H1 (cell line): ENCODE results near the gene RIPOR2. TPM values are rescaled to one million over a fixed set of nuclear protein-coding genes. Genes with fewer than 3 reads are reported as not detected.
A peak's percentile ranks its signal among the peaks of the same experiment; 100 is the strongest.

Experiments
- CTCF ChIA-PET: fragments of 300-600 bp; sonication (Branson Sonifier 250); formaldehyde crosslinking; loops from one replicate; lab custom pipeline; 2021; ENCODE audit not compliant: partially characterized antibody; lab: Charles Lee
- POLR2A ChIA-PET: fragments of 300-600 bp; sonication (Branson Sonifier 250); formaldehyde crosslinking; loops from one replicate; lab custom pipeline; 2021; ENCODE audit warnings: inconsistent platforms; ENCODE audit not compliant: partially characterized antibody; lab: Charles Lee
- DNase-seq, 2 experiments: peaks; one replicate each; pipeline versions ENCODE4 v3.0.0 to v3.0.0-alpha.2; 2010 to 2022; ENCODE audit warnings: low spot score in 2 of 2, low read depth in 1 of 2, mixed read lengths in 1 of 2
- FAIRE-seq: peaks from 2 replicates; lab custom pipeline; 2011; peaks lifted over from hg19 to GRCh38; lab: Jason Lieb, UNC
- H2AFZ ChIP-seq: 2 replicates; pipeline ENCODE4 v1.8.1; 2012; ENCODE audit warnings: low read length, inconsistent platforms
- H2AK5ac ChIP-seq: 2 replicates; pipeline ENCODE4 v1.6.1; 2013; ENCODE audit warnings: low read depth, low read length
- H2BK120ac ChIP-seq: replicated peaks from 2 replicates; pipeline ENCODE3; 2013; ENCODE audit warnings: low read depth, low read length, inconsistent platforms
- H2BK12ac ChIP-seq: 2 replicates; pipeline ENCODE4 v1.6.1; 2013; ENCODE audit warnings: low read depth, low read length
- H2BK15ac ChIP-seq: 2 replicates; pipeline ENCODE4 v1.6.1; 2013; ENCODE audit warnings: low read length
- H2BK20ac ChIP-seq: 2 replicates; pipeline ENCODE4 v1.6.1; 2013; ENCODE audit warnings: low read length
- H2BK5ac ChIP-seq: 2 replicates; pipeline ENCODE4 v1.6.1; 2013; ENCODE audit warnings: low read depth, low read length
- H3K14ac ChIP-seq: 2 replicates; pipeline ENCODE4 v1.6.1; 2013; ENCODE audit warnings: inconsistent platforms; ENCODE audit not compliant: insufficient read length
- H3K18ac ChIP-seq: 2 replicates; pipeline ENCODE4 v1.6.1; 2013; ENCODE audit warnings: low read length; ENCODE audit errors: extremely low read depth
- H3K23ac ChIP-seq: 2 replicates; pipeline ENCODE4 v1.6.1; 2013; ENCODE audit warnings: inconsistent platforms; ENCODE audit not compliant: insufficient read length
- H3K23me2 ChIP-seq: 2 replicates; pipeline ENCODE4 v1.6.1; 2013; ENCODE audit warnings: low read depth, low read length
- H3K27ac ChIP-seq: 2 replicates; pipeline ENCODE4 v1.6.1; 2011; ENCODE audit warnings: low read depth, low read length, inconsistent platforms
- H3K27me3 ChIP-seq, 4 experiments: replicated peaks in 1 of 4; 1 replicate in 1 of 4; 2 replicates in 3 of 4; pipeline versions ENCODE4 v1.6.1 to v1.8.1; 2011 to 2013; ENCODE audit warnings: low read length in 3 of 4, mild to moderate bottlenecking in 3 of 4, inconsistent platforms in 2 of 4, mixed read lengths in 2 of 4, moderate library complexity in 1 of 4; ENCODE audit not compliant: control insufficient read depth in 3 of 4, insufficient read depth in 3 of 4; ENCODE audit errors: extremely low read depth in 1 of 4
- H3K36me3 ChIP-seq, 4 experiments: 2 replicates each; pipeline versions ENCODE4 v1.6.1 to v1.8.1; 2011 to 2013; ENCODE audit warnings: mild to moderate bottlenecking in 4 of 4, low read length in 3 of 4, moderate library complexity in 2 of 4, control low read depth in 1 of 4, inconsistent platforms in 1 of 4; ENCODE audit not compliant: insufficient read depth in 4 of 4, control insufficient read depth in 2 of 4
- H3K4ac ChIP-seq: replicated peaks from 2 replicates; pipeline ENCODE3; 2013; ENCODE audit warnings: low read length, low read depth, mixed read lengths, inconsistent platforms; ENCODE audit not compliant: insufficient read length
- H3K4me1 ChIP-seq, 4 experiments: replicated peaks in 1 of 4; 1 replicate in 1 of 4; 2 replicates in 3 of 4; pipeline versions ENCODE4 v1.6.1 to v1.8.1; 2011 to 2013; ENCODE audit warnings: low read length in 3 of 4, inconsistent platforms in 2 of 4, mixed read lengths in 1 of 4; ENCODE audit not compliant: insufficient read depth in 4 of 4, control insufficient read depth in 3 of 4
- H3K4me2 ChIP-seq, 2 experiments: 2 replicates each; pipeline versions ENCODE4 v1.6.1 to v1.8.1; 2011 to 2013; ENCODE audit warnings: low read depth in 2 of 2, low read length in 2 of 2, control low read depth in 1 of 2, inconsistent platforms in 1 of 2, mild to moderate bottlenecking in 1 of 2; ENCODE audit not compliant: insufficient read depth in 1 of 2
- H3K4me3 ChIP-seq, 4 experiments: fragments of 200-600, 300-600 bp in 1 of 4; sonication (generic), shearing (Covaris generic), sonication (Bioruptor Twin) in 1 of 4; 2 replicates each; pipeline versions ENCODE4 v1.5.1 to v1.8.1; 2011 to 2016; ENCODE audit warnings: low read length in 4 of 4, low read depth in 3 of 4, control low read depth in 2 of 4, inconsistent platforms in 2 of 4, mild to moderate bottlenecking in 2 of 4, mixed read lengths in 1 of 4, moderate library complexity in 1 of 4; ENCODE audit not compliant: insufficient read depth in 2 of 4; ENCODE audit errors: extremely low read depth in 1 of 4
- H3K56ac ChIP-seq: replicated peaks from 2 replicates; pipeline ENCODE3; 2013; ENCODE audit warnings: low read depth, mild to moderate bottlenecking, mixed read lengths, low read length, inconsistent platforms; ENCODE audit not compliant: insufficient read length
- H3K79me1 ChIP-seq: 2 replicates; pipeline ENCODE4 v1.6.1; 2013; ENCODE audit warnings: low read depth, low read length, control low read depth
- H3K79me2 ChIP-seq, 2 experiments: 2 replicates each; pipeline versions ENCODE4 v1.6.1 to v1.8.1; 2012 to 2013; ENCODE audit warnings: low read length in 2 of 2, mild to moderate bottlenecking in 2 of 2, inconsistent platforms in 1 of 2; ENCODE audit not compliant: insufficient read depth in 2 of 2, control insufficient read depth in 1 of 2
- H3K9ac ChIP-seq, 4 experiments: replicated peaks in 1 of 4; 1 replicate in 1 of 4; 2 replicates in 3 of 4; pipeline versions ENCODE4 v1.6.1 to v1.8.1; 2011 to 2013; ENCODE audit warnings: low read depth in 3 of 4, low read length in 3 of 4, control low read depth in 2 of 4, mild to moderate bottlenecking in 2 of 4, moderate library complexity in 2 of 4, inconsistent platforms in 1 of 4; ENCODE audit errors: extremely low read depth in 1 of 4
- H3K9me3 ChIP-seq, 2 experiments: 2 replicates each; pipeline versions ENCODE4 v1.6.1 to v1.8.1; 2012 to 2013; ENCODE audit warnings: mild to moderate bottlenecking in 2 of 2, moderate library complexity in 2 of 2, control low read depth in 1 of 2, inconsistent platforms in 1 of 2, low read depth in 1 of 2, low read length in 1 of 2, mixed read lengths in 1 of 2; ENCODE audit not compliant: insufficient read depth in 2 of 2
- H4K20me1 ChIP-seq, 2 experiments: replicated peaks in 1 of 2; 2 replicates each; pipeline versions ENCODE3 to v1.8.1; 2011 to 2013; ENCODE audit warnings: inconsistent platforms in 2 of 2, low read length in 2 of 2, mild to moderate bottlenecking in 1 of 2; ENCODE audit not compliant: insufficient read depth in 2 of 2, control insufficient read depth in 1 of 2
- H4K5ac ChIP-seq: 2 replicates; pipeline ENCODE4 v1.6.1; 2013; ENCODE audit warnings: low read length, low read depth, mixed read lengths, inconsistent platforms; ENCODE audit not compliant: insufficient read length
- H4K8ac ChIP-seq: 2 replicates; pipeline ENCODE4 v1.8.0; 2013; ENCODE audit warnings: mild to moderate bottlenecking, moderate library complexity, low read length, inconsistent platforms; ENCODE audit not compliant: insufficient read depth; ENCODE audit errors: extremely low read depth
- H4K91ac ChIP-seq: replicated peaks from 2 replicates; pipeline ENCODE3; 2013; ENCODE audit warnings: low read length, mixed read lengths, inconsistent platforms; ENCODE audit not compliant: insufficient read length
- ASH2L ChIP-seq: fragments of 200-600, 300-600 bp; sonication (generic); IDR thresholded peaks from one replicate; pipeline ENCODE4 v1.7.1; 2017; ENCODE audit warnings: low read length
- BRCA1 ChIP-seq: IDR thresholded peaks from 2 replicates; pipeline ENCODE4 v1.6.1; 2012; ENCODE audit warnings: low read depth, low read length, improper control_type of control experiment
- CEBPB ChIP-seq: IDR thresholded peaks from 2 replicates; pipeline ENCODE4 v1.6.1; 2012; ENCODE audit warnings: low read depth, low read length
- CREB1 ChIP-seq: IDR thresholded peaks from 2 replicates; pipeline ENCODE4 v1.6.1; 2012; ENCODE audit warnings: inconsistent platforms
- EZH2 ChIP-seq: fragments of 200-600 bp; sonication (generic); IDR thresholded peaks from 2 replicates; pipeline ENCODE4 v1.7.1; 2012; ENCODE audit warnings: low read depth, mild to moderate bottlenecking, moderate library complexity, low read length, inconsistent platforms; ENCODE audit not compliant: severe bottlenecking
- GABPA ChIP-seq: IDR thresholded peaks from 2 replicates; pipeline ENCODE4 v1.6.1; 2011; ENCODE audit warnings: mild to moderate bottlenecking, low read length, moderate library complexity, borderline replicate concordance; ENCODE audit not compliant: insufficient read depth
- JUND ChIP-seq: IDR thresholded peaks from 2 replicates; pipeline ENCODE4 v1.6.1; 2011; ENCODE audit warnings: mild to moderate bottlenecking, improper control_type of control experiment, low read length
- KDM1A ChIP-seq: fragments of 200-600, 300-600 bp; sonication (generic); IDR thresholded peaks from 2 replicates; pipeline ENCODE4 v1.7.1; 2016; ENCODE audit warnings: mild to moderate bottlenecking, low read length, borderline replicate concordance
- MAFK ChIP-seq: IDR thresholded peaks from 2 replicates; pipeline ENCODE4 v1.6.1; 2012; ENCODE audit warnings: low read depth, mild to moderate bottlenecking, improper control_type of control experiment, low read length
- NANOG ChIP-seq: IDR thresholded peaks from 2 replicates; pipeline ENCODE4 v1.6.1; 2011; ENCODE audit warnings: low read length, low read depth, mild to moderate bottlenecking, inconsistent platforms; ENCODE audit not compliant: insufficient read depth, poor library complexity, severe bottlenecking
- RBBP5 ChIP-seq: IDR thresholded peaks from 2 replicates; pipeline ENCODE4 v1.7.1; 2012; ENCODE audit warnings: low read depth, mild to moderate bottlenecking, inconsistent platforms, low read length, moderate library complexity, borderline replicate concordance
- SIRT6 ChIP-seq: IDR thresholded peaks from one replicate; pipeline ENCODE4 v1.7.1; 2012; ENCODE audit warnings: low read length, inconsistent platforms
- SRF ChIP-seq: IDR thresholded peaks from 2 replicates; pipeline ENCODE4 v1.6.1; 2011; ENCODE audit warnings: mild to moderate bottlenecking, low read depth, low read length, moderate library complexity
- ZNF274 ChIP-seq: IDR thresholded peaks from 2 replicates; pipeline ENCODE4 v1.7.0; 2012; ENCODE audit warnings: low read length, borderline replicate concordance; ENCODE audit errors: extremely low read depth
- WGBS, 2 experiments: shearing (Covaris generic) in 1 of 2; methylation state at CpG; one replicate each; pipeline versions ENCODE4 v1.1.6 to v1.1.7; 2013 to 2015; ENCODE audit warnings: low lambda C conversion rate in 2 of 2, mixed read lengths in 2 of 2, inconsistent platforms in 1 of 2, low coverage in 1 of 2, missing lambda C conversion rate in 1 of 2; ENCODE audit not compliant: insufficient replicate concordance in 2 of 2, insufficient coverage in 1 of 2, insufficient read length in 1 of 2; ENCODE audit errors: extremely low coverage in 1 of 2, missing lambda C conversion rate in 1 of 2; 5-methylcytosine and 5-hydroxymethylcytosine counted together
- polyA plus RNA-seq, 7 experiments: library from polyadenylated mRNA; depleted of rRNA in 3 of 7; stranded (reverse) in 5 of 7; unstranded in 2 of 7; fragments of >200 nt in 5 of 7; fragments of 200-250 nt in 2 of 7; gene quantifications; 1 replicate in 5 of 7; 2 replicates in 1 of 7; 4 replicates in 1 of 7; pipeline versions ENCODE4 v1.2.1 to v1.2.3, GENCODE V29; 2011 to 2013; ENCODE audit warnings: missing spikeins in 2 of 7, mixed read lengths in 2 of 7
- total RNA-seq: library from RNA; stranded (reverse); fragmentation: NEBNext Ultra II Directional; extraction: Animal tissue kit (Norgen Biotek cat#: 25700); gene quantifications from 2 replicates; pipeline ENCODE4 v1.2.1, GENCODE V29; 2021
- TF ChIP-seq, protein P1 (sequence below): IDR thresholded peaks from 2 replicates; pipeline ENCODE4 v1.6.1; 2011; ENCODE audit warnings: low read depth, mild to moderate bottlenecking, low read length; ENCODE audit not compliant: insufficient read depth

RIPOR2 gene
- total and polyA plus RNA-seq, 2 of the 8 experiments (the other 6 are each of a cell fraction or from before 2014, with no cell fraction given), result 16.7 to 45.6 TPM

DNA sequence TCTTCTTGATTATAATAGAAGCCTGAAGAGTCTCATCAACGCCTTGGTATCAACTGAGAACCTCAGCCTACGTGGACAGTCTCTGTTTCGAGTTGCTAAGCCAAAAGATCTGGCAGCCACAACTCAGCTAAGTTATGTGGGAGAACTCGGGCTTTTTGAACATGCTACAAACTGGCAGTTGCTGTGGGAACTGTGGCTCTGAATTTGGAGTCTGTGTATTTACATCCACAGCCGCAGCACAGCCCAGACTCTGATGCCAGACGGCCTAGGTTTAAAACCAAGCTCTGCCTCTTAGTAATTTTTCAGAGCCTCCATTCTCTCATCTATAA, 35.8 kb downstream of the RIPOR2 start:
- no peak overlapping the region for H3K23ac ChIP-seq
- no peaks in the 10 kb centered on the region for H3K23me2 ChIP-seq
- H2AFZ ChIP-seq, result no peak overlapping the region
- H2BK120ac ChIP-seq, result no peak overlapping the region
- 91% methylated on average over 6 of the region's 6 CpGs; no CpG with 5 or more reads in 1 of the 2 experiments for WGBS, 2 experiments
- FAIRE-seq (no peak), DNase-seq (no peak)
- H3K56ac ChIP-seq, result no peak overlapping the region
- 0 out of 2 replicates have a peak overlapping the region, but pooled peaks have one; percentile 35 for H3K18ac ChIP-seq
- POLR2A ChIA-PET, result interaction anchor here (0.8 to 4.5 kb wide), 2 partner anchors 10 to 23 kb away, joined by 4 to 15 read pairs; no protein-coding TSS in a partner anchor
- H3K36me3 ChIP-seq, result no peaks in the 10 kb centered on the region
- no peak overlapping the region for H3K14ac ChIP-seq
- H3K4me1 ChIP-seq, result peaks cover 4 to 6% (median 5%) of the 10 kb centered on the region in 4 experiments; a peak in 4 of 7 replicates
- H4K5ac ChIP-seq, result no peak overlapping the region
- no peak overlapping the region for H3K4ac ChIP-seq
- no peak overlapping the region for H3K4me2 ChIP-seq
- H4K20me1 ChIP-seq, result no peaks in the 10 kb centered on the region
- H2BK20ac ChIP-seq, result no peak overlapping the region
- H2BK5ac ChIP-seq, result no peak overlapping the region
- H3K4me3 ChIP-seq, result no peak overlapping the region
- H3K9ac ChIP-seq, result no peak overlapping the region; a peak in 2 of 7 replicates
- CTCF ChIA-PET, result interaction anchor here (1.0 to 3.9 kb wide), 12 partner anchors 9 to 118 kb away, joined by 3 to 37 read pairs (median 8); no protein-coding TSS in a partner anchor
- no peaks in the 10 kb centered on the region for H3K79me2 ChIP-seq
- H3K27me3 ChIP-seq, result no peaks in the 10 kb centered on the region
- H2AK5ac ChIP-seq, result no peak overlapping the region; the same call in 1 of the 2 replicates
- no peak overlapping the region for H4K91ac ChIP-seq
- no peaks in the 10 kb centered on the region for H3K79me1 ChIP-seq
- no peak overlapping the region; the same call in 1 of the 2 replicates for H2BK12ac ChIP-seq
- no peak overlapping the region for H2BK15ac ChIP-seq
- H4K8ac ChIP-seq, result no peak overlapping the region
- no peaks in the 10 kb centered on the region for H3K9me3 ChIP-seq
- H3K27ac ChIP-seq, result no peak overlapping the region
- TF ChIP-seq CREB1 (no peak), EZH2 (no peak), NANOG (no peak), BRCA1 (no peak), GABPA (no peak), JUND (no peak), SIRT6 (no peak), RBBP5 (no peak), ASH2L (no peak), CEBPB (no peak), SRF (no peak), KDM1A (no peak), MAFK (no peak), ZNF274 (no peak)
- TF ChIP-seq, protein P1, sequence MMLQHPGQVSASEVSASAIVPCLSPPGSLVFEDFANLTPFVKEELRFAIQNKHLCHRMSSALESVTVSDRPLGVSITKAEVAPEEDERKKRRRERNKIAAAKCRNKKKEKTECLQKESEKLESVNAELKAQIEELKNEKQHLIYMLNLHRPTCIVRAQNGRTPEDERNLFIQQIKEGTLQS, result no peak
